Measurements from ENCODE around the gene PHACTR1.
"Not testable (repeated sequence)": the region's sequence is repeated elsewhere in the genome, so short reads cannot be mapped to it uniquely, and the experiment has no call there.

The PHACTR1 gene

DNA sequence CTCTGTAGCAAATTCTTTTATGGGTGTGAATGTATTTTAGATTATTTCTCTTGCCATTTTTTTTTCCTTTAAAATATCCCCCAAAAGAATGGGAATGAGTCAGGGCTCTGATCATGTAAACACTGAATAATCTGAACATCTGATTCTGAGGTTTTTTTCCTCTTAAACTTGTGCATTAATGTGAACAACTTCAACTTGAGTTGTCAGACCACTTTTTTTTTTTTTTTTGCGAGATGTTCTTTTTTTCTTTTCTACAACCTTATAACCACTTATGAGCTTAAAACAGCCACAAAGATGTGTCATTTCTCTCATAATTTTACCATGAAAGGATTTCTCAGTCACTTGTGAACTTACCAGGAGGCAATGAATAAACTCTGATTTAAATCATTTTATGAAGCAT is 526.5 kb downstream of the PHACTR1 start:
- DNase-seq (ENCODE audit: low read depth), result no peak
- H3K4me3 ChIP-seq (ENCODE audit: control insufficient read depth, low read depth, low read length), result no peak overlapping the region
- TF ChIP-seq, protein P1, sequence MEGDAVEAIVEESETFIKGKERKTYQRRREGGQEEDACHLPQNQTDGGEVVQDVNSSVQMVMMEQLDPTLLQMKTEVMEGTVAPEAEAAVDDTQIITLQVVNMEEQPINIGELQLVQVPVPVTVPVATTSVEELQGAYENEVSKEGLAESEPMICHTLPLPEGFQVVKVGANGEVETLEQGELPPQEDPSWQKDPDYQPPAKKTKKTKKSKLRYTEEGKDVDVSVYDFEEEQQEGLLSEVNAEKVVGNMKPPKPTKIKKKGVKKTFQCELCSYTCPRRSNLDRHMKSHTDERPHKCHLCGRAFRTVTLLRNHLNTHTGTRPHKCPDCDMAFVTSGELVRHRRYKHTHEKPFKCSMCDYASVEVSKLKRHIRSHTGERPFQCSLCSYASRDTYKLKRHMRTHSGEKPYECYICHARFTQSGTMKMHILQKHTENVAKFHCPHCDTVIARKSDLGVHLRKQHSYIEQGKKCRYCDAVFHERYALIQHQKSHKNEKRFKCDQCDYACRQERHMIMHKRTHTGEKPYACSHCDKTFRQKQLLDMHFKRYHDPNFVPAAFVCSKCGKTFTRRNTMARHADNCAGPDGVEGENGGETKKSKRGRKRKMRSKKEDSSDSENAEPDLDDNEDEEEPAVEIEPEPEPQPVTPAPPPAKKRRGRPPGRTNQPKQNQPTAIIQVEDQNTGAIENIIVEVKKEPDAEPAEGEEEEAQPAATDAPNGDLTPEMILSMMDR (IDR thresholded peaks at IDR 0.05; ENCODE audit: control insufficient read depth, insufficient read depth, low read depth, low read length, missing control alignments), result no peak

DNA sequence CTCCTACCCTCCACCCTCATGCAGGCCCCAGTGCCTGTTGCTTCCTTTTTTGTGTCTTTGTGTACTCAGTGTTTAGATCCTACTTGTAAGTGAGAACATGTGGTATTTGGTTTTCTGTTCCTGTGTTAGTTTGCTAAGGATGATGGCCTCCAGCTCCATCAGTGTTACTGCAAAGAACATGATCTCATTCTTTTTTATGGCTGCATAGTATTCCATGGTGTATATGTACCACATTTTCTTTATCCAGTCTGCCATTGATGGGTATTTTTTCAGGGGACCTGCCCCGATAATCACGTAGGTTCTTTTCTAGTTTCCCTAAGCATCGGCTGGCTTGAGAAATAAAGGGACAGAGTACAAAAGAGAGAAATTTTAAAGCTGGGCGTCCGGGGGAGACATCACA is 527.2 kb downstream of the PHACTR1 start:
- not testable (repeated sequence) for H3K4me3 ChIP-seq (ENCODE audit: control insufficient read depth, low read depth, low read length); DNase-seq (ENCODE audit: low read depth)

DNA sequence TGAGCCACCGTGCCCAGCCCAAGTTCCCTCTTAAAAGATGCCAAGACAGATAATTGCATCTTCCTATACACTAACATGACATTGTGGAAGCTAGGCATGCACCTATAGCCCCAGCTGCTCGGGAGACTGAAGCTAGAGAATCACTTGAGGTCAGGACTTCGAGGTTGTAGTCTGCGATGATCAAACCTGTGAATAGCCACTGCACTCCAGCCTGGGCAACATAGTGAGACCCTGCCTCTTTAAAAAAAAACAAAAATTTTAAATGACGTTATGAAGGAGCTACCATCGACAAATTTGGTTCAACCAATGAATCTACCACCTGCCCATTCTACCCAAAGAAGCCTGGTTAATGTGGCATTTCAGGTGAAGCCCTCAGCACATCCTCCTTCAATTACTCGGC is 531.1 kb downstream of the PHACTR1 start:
- TF ChIP-seq, protein P1 (IDR thresholded peaks at IDR 0.05; ENCODE audit: control insufficient read depth, insufficient read depth, low read depth, low read length, missing control alignments), result no peak
- H3K4me3 ChIP-seq (ENCODE audit: control insufficient read depth, low read depth, low read length), result no peak overlapping the region
- no peak for DNase-seq (ENCODE audit: low read depth)

DNA sequence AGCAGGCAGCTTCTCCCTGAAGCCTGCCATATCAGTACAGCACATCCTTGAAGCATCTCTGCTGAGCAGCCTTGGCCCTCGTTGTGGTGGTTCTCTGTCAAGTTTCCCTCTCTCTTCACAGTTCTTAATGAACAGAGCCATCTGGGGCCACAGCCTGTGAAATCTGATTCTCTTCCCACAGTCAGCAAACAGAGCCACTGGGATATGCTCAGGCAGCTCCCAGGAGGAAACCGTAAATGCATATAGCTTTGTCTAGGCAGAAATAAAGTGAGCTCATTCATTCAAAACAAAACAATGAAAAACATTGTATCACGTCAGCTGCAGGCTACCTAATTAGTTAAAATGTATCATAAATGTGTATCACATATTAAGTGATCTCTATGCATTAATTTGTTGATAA is 531.5 kb downstream of the PHACTR1 start:
- peak; percentile 31 for DNase-seq (ENCODE audit: low read depth)
- TF ChIP-seq, protein P1 (IDR thresholded peaks at IDR 0.05; ENCODE audit: control insufficient read depth, insufficient read depth, low read depth, low read length, missing control alignments), result no peak

DNA sequence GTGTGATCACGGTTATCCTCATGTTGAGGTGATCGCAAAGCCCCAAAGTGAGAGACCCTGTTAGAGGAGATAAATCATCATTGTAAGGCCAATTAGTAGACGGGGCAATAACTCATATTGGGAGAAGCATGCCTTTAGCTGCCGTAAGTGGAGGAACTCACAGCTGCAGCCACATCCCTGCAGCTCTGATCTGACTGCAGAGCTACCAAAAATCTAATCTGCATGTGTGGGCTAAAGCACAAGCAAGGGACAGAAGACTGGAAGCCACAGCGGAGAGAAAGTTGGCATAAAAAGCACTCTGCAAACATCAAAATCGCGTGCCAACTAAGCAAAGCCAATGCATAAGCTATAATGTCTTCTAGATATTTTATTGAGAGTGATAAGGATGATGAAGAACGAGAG is 532.0 kb downstream of the PHACTR1 start:
- no peak overlapping the region for H3K4me3 ChIP-seq (ENCODE audit: control insufficient read depth, low read depth, low read length)
- DNase-seq (ENCODE audit: low read depth), result no peak
- TF ChIP-seq, protein P1 (IDR thresholded peaks at IDR 0.05; ENCODE audit: control insufficient read depth, insufficient read depth, low read depth, low read length, missing control alignments), result no peak

More for the DNA sequence above, 531.5 kb downstream of the PHACTR1 start:
- H3K4me3 ChIP-seq (ENCODE audit: control insufficient read depth, low read depth, low read length), result no peak overlapping the region

DNA sequence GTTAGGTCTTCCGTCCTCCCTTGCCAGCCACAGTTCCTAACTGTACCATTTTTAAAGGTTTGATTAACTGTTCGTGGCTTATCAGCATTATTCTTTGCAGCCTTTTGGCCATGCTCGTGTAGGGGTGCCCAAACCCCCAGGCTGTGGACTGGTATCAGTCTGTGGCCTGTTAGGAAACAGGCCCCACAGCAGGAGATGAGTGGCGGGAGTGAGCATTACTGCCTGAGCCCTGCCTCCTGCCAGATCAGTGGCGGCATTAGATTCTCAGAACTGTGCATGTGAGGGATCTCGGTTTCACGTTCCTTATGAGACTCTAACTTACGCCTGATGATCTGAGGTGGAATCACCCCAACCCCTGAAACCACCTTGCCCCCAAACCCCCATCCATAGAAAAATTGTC is 532.4 kb downstream of the PHACTR1 start:
- TF ChIP-seq, protein P1 (IDR thresholded peaks at IDR 0.05; ENCODE audit: control insufficient read depth, insufficient read depth, low read depth, low read length, missing control alignments), result no peak
- DNase-seq (ENCODE audit: low read depth), result no peak
- H3K4me3 ChIP-seq (ENCODE audit: control insufficient read depth, low read depth, low read length), result no peak overlapping the region

DNA sequence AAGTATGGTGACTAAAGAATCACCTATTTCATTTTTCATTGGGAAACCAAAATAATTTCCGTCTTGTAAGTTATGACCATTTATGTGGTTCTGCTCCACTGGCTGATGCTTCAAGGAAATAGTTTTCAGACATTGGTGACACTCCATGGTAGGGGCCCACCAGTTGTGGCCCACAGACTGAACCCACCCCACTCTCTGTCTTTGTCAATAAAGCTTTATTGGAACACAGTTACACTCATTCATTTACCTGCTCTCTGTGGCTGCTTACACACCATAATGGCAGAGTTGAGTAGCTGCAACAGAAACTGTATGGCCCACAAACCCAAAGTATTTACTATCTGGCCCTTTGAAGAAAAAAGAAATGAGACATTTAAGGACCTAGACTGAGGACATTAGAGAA is 533.2 kb downstream of the PHACTR1 start:
- no peak for DNase-seq (ENCODE audit: low read depth)
- TF ChIP-seq, protein P1 (IDR thresholded peaks at IDR 0.05; ENCODE audit: control insufficient read depth, insufficient read depth, low read depth, low read length, missing control alignments), result no peak
- no peak overlapping the region for H3K4me3 ChIP-seq (ENCODE audit: control insufficient read depth, low read depth, low read length)

Measured in AG09309 (cell line).